Lower lobe of right lung (tissue), 2 donors: ENCODE results near the gene ANTKMT. TPM values are rescaled to one million over a fixed set of nuclear protein-coding genes. Genes with fewer than 3 reads are reported as not detected.
"Not testable (repeated sequence)": the region's sequence is repeated elsewhere in the genome, so short reads cannot be mapped to it uniquely, and the experiment has no call there.

ENCODE experiments used
- ATAC-seq, 2 donors: fragments of 200-7000 bp; cut with Tn5 transposase; one replicate each; pipeline ENCODE4 v1.9.1; 2020 to 2022; ENCODE audit warnings: mild to moderate bottlenecking in 2 of 2, moderate library complexity in 2 of 2
- DNase-seq: peaks from one replicate; pipeline ENCODE4 v3.0.0-alpha.2; 2020
- H3K27ac ChIP-seq: fragments of 200-600 bp; one replicate; pipeline ENCODE4 v1.8.0; 2022
- H3K27me3 ChIP-seq: fragments of 200-600 bp; one replicate; pipeline ENCODE4 v1.8.0; 2022; ENCODE audit warnings: low read depth
- H3K36me3 ChIP-seq: fragments of 200-600 bp; one replicate; pipeline ENCODE4 v1.8.0; 2022; ENCODE audit warnings: mild to moderate bottlenecking
- H3K4me1 ChIP-seq: fragments of 200-600 bp; one replicate; pipeline ENCODE4 v1.8.0; 2022
- H3K4me3 ChIP-seq: fragments of 200-600 bp; one replicate; pipeline ENCODE4 v1.8.0; 2022; ENCODE audit warnings: mild to moderate bottlenecking
- H3K9me3 ChIP-seq: fragments of 200-600 bp; one replicate; pipeline ENCODE4 v1.8.0; 2022
- intact Hi-C: fragments of 100-400 bp; cut with DNase I; formaldehyde crosslinking; loops from one replicate; pipeline ENCODE4 v1.11.0; 2022
- total RNA-seq: library from RNA; stranded (reverse); fragmentation: NEBNext Ultra II Directional; extraction: Animal tissue kit (Norgen Biotek cat#: 25700); gene quantifications from one replicate; pipeline ENCODE4 v1.2.1, GENCODE V29; 2021
- TF ChIP-seq, protein P1 (sequence below): fragments of 200-600 bp; IDR thresholded peaks from one replicate; pipeline ENCODE4 v1.8.0; 2022; ENCODE audit warnings: antibody characterized with exemption, mild to moderate bottlenecking
- donor health status: DM: no; HTN: yes; CAD: no; lungs with severe emphysema.

ANTKMT gene
- total RNA-seq, 1 donor from 2014 or later: 36.5 TPM

DNA sequence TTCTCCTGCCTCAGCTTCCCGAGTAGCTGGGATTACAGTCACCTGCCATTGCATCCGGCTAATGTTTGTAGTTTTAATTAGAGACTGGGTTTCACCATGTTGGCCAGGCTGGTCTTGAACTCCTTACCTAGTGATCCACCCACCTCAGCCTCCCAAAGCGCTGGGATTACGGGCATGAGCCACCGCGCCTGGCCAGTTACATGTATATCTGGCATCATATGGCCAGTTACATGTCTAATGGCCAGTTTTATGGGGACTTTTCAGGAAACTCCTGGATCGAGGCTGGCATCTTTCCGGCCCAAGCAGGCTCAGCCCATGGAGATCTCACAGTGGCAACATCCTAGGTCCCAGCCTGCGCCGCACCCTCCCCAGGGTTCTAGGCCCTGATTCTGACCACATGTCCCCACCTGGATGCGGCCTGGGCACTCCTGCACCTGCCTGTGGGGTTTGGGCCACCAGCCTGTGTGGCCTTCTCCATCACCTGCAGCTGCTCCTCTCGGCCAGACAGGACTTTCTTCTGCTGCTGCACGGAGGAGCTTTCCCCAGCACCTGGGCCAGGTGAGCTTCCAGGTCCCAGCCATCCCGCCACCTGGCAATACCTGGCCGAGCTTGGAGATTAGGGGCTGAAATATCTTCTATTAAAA is 21.2 kb downstream of the ANTKMT start:
- Histone ChIP-seq H3K4me3 (no peak overlapping the region), H3K27me3 (no peaks in the 10 kb centered on the region), H3K36me3 (peaks cover 11% of the 10 kb centered on the region), H3K4me1 (peaks cover 15% of the 10 kb centered on the region), H3K27ac (no peak overlapping the region), H3K9me3 (no peaks in the 10 kb centered on the region)
- TF ChIP-seq, protein P1, sequence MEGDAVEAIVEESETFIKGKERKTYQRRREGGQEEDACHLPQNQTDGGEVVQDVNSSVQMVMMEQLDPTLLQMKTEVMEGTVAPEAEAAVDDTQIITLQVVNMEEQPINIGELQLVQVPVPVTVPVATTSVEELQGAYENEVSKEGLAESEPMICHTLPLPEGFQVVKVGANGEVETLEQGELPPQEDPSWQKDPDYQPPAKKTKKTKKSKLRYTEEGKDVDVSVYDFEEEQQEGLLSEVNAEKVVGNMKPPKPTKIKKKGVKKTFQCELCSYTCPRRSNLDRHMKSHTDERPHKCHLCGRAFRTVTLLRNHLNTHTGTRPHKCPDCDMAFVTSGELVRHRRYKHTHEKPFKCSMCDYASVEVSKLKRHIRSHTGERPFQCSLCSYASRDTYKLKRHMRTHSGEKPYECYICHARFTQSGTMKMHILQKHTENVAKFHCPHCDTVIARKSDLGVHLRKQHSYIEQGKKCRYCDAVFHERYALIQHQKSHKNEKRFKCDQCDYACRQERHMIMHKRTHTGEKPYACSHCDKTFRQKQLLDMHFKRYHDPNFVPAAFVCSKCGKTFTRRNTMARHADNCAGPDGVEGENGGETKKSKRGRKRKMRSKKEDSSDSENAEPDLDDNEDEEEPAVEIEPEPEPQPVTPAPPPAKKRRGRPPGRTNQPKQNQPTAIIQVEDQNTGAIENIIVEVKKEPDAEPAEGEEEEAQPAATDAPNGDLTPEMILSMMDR: no peak
- ATAC-seq (no peak), DNase-seq (no peak)
- intact Hi-C loops: no loop called here

DNA sequence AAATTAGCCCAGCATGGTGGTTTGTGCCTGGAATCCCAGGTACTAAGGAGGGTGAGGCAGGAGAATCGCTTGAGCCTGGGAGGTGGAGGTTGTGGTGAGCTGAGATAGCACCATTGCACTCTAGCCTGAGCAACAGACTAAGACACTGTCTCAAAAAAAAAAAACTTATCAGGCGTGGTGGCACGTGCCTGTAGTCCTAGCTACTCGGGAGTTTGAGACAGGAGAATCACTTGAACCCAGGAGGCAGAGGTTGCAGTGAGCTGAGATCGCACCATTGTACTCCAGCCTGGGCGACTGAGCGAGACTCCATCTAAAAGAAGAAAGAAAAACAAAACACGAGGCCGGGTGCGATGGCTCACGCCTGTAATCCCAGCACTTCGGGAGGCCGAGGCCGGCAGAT is 21.9 kb downstream of the ANTKMT start:
- H3K9me3 ChIP-seq, DNase-seq, intact Hi-C loops, H3K36me3 ChIP-seq, ATAC-seq, H3K27me3 ChIP-seq, H3K4me3 ChIP-seq, H3K27ac ChIP-seq: not testable (repeated sequence)
- peaks cover 15% of the 10 kb centered on the region for H3K4me1 ChIP-seq

DNA sequence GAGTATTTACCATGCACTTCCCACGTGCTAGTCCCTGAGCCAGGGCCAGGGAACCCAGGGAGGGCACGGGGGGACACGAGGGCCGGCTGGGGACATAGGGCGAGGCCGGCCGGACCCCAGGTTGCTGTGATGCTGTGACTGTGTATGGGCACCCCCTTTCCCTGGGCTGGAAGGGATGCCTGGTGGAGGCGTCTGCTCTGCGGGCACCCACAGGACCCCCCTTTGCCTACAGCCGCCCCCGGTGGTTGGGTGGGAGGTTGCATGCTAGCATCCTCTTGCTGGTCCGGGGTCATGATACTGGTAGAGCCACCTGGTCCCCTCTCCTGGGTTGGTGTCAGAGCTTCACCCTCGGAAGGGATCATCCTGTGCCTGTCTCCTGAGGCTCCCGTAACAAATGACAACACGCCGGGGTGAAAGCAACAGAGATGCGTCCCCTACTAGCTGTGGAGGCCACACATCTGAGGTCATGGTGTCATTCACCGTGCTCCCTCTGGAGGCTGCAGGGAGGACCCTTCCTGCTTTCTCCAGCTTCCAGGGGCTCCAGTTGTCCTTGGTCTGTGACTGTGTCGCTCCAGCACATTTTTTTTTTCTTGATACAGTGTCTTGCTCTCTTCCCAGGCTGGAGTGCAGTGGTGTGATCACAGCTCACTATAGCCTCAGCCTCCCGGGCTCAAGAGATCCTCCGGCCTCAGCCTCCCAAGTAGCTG is 23.0 kb downstream of the ANTKMT start:
- Histone ChIP-seq H3K9me3 (no peaks in the 10 kb centered on the region), H3K27ac (no peak overlapping the region), H3K4me1 (peaks cover 15% of the 10 kb centered on the region), H3K4me3 (no peak overlapping the region), H3K36me3 (no peaks in the 10 kb centered on the region), H3K27me3 (no peaks in the 10 kb centered on the region)
- DNase-seq (no peak), ATAC-seq (no peak)
- TF ChIP-seq, protein P1: no peak
- intact Hi-C loops: no loop called here

DNA sequence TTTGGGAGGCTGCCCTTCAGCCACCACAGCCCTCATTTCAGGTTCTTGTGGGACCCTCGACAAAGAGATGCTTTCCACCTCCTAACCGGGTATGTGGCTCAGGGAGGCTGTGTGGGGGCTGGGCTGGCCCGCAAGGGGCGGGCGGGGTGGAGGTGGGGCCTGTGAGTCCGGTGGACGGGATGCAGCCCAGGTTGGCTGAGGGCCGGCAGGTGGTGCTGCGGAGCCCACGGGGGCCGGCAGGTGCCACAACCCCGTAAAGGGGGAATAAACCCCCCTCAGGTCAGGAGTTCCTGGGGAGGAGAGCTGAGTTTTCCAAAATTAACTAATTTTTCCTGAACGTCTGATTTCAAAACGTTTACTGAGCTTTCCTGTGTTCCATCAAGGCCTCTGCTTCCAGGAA is 24.8 kb downstream of the ANTKMT start:
- Histone ChIP-seq H3K36me3 (no peaks in the 10 kb centered on the region), H3K9me3 (no peaks in the 10 kb centered on the region), H3K27ac (no peak overlapping the region), H3K4me3 (no peak overlapping the region), H3K27me3 (no peaks in the 10 kb centered on the region), H3K4me1 (peaks cover 4% of the 10 kb centered on the region)
- DNase-seq (no peak), ATAC-seq (peak in 1 of 2 donors; percentile 40)
- intact Hi-C loops: no loop called here
- TF ChIP-seq, protein P1: peak; percentile 38

DNA sequence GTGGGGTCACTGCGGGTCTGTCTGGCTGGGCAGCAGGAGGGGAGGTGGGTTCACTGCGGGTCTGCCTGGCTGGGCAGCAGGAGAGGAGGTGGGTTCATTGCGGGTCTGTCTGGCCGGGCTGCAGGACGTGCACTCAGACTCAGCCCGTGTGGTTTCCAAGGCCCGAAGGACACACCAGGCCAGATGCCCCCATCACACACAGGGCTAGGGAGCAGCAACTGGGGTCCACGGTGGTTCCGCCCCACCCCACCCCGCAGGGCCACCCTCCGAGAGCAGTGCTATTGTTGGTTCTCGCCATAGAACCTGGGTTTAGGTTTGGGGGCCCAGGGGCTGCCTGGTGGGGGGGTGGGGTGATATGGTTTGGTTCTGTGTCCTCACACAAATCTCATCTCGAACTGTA is 25.7 kb downstream of the ANTKMT start:
- Histone ChIP-seq H3K27ac (no peak overlapping the region), H3K27me3 (no peaks in the 10 kb centered on the region), H3K4me3 (no peak overlapping the region), H3K9me3 (no peaks in the 10 kb centered on the region), H3K4me1 (no peaks in the 10 kb centered on the region), H3K36me3 (no peaks in the 10 kb centered on the region)
- intact Hi-C loops: no loop called here
- TF ChIP-seq, protein P1: no peak
- no peak for DNase-seq
- ATAC-seq: no peak
